HG02588 (cell line): ENCODE measurements around the gene CFAP90.
A peak's percentile ranks its signal among the peaks of the same experiment; 100 is the strongest.

ENCODE experiments used
- ATAC-seq: cut with Tn5 transposase; IDR thresholded peaks from one replicate; pipeline ENCODE4 v1.9.1; 2021; ENCODE audit warnings: mild to moderate bottlenecking, moderate library complexity; ENCODE audit not compliant: unreplicated experiment

CFAP90 gene

DNA sequence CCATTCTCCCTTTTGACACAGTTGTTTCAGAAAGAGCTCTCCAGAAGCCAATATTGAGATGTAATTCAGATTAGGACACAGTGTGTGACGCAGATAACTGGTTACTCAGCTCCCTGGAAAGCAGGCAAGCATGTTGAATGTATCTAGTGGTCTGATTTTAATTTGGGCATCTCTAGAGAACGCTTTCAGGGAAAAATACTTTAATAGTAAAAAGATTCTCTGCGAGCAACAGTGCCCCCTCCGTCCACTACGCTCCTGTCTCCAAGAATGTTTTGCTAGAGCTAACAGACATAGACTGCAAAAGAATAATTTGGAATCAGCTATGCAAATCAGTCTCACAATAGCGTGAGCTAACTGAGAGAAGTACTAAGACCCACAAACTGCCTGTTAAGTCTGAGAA lies 23.3 kb downstream of the CFAP90 start:
- no peak for ATAC-seq

DNA sequence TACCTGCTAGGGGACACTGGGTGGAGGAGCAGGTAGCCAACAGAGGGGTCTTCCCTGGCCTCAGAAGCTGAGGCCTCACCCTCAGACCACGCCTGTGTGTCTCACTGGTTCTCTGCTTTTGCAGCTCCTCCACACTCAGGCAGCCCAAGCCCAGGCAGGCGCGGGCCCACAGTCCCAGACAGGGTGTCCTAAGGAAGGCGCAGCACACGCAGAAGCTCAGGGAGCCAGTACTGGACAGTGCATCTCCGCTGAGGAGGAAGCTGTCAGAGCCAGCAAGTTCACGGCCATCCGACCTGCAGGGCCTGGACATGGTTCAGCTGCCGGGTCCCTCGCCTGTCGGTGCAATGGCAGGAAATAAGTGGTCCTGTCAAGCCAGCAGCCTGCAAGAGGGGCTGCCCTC lies 25.3 kb downstream of the CFAP90 start:
- ATAC-seq, result no peak

GRCh38 chr5:7824995-7825394 lies 25.9 kb downstream of the CFAP90 start:
- no peak for ATAC-seq

DNA sequence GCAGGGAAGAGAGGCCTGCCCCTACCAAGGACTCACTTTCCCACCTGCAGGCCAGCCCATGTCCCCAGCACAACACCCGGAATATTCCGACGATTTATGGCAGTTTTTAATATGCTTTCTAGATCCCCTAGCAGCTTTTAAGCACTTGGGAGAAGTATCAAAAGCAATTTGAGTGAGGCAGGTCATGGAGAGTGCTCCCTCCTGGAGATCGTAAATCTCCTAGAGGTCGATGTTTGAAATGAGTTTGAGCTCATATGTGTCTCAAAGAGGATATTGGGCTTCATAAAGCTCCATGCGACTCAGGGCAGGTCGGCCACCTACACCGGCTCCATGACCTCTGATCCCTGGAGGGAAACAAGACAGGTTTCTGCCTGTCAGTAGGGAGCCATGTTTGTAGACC lies 27.3 kb downstream of the CFAP90 start:
- ATAC-seq, result no peak

GRCh38 chr5:7822449-7822848 lies 28.5 kb downstream of the CFAP90 start:
- ATAC-seq, result no peak

DNA sequence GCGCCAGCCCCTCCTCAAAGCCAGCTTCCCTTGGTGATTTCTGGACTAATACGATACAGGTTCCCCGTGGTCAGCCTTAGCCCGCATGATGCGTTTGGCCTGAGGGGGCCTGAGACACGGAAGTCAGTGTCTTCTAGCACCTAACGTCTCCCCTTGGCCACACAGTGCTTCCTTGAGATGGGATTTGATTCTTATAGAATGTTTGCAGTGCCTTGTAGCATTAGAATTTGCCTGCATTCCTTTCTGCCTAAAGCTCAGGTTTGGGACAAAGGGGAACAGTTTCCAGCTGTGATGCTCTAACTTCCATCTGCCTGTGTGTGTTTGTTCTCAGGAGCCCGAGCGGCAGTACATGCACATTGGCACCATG lies 34.4 kb downstream of the CFAP90 start:
- peak; percentile 25 for ATAC-seq

- peak; percentile 92 for ATAC-seq
Observed at GRCh38 chr5:7815892-7816534, 34.9 kb downstream of the CFAP90 start.

GRCh38 chr5:7814816-7815215 lies 36.1 kb downstream of the CFAP90 start:
- ATAC-seq, result no peak

DNA sequence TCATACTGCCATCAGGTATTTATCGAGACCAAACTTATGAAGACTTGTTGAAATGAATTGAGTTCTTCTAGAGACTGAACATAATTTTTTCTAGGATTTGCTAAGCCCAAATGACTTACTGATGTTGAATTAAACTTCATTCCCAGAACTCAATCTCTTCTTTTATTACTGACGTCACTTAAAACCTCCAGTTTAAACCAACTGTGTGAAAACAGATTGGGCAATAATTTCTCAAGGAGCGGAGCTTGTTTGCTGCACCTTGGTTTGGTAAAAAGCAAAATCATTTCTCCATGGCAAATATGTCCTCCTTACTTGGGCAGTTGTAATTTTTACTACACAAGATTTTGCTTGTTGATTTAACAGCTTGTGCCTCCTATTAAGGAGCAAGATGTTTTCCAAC lies 37.4 kb downstream of the CFAP90 start:
- no peak for ATAC-seq

DNA sequence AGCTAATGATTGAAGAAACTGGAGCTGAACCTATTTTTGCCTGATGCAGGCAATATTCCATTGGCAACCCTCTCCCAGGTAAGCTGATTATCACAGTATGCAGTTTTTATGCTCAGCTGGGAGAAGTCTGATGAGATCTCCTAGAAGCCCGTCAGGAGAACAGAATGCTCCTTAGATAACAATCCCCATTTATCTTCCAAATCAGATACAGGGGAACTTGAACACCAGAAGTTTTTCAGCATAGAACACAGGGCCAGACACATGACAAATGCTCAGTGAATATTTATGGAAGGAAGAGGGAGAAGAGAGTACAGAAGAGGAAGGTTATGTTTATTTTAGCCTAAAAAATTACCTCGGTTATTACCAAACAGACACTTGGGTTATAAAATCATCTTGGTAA lies 37.9 kb downstream of the CFAP90 start:
- ATAC-seq, result no peak

DNA sequence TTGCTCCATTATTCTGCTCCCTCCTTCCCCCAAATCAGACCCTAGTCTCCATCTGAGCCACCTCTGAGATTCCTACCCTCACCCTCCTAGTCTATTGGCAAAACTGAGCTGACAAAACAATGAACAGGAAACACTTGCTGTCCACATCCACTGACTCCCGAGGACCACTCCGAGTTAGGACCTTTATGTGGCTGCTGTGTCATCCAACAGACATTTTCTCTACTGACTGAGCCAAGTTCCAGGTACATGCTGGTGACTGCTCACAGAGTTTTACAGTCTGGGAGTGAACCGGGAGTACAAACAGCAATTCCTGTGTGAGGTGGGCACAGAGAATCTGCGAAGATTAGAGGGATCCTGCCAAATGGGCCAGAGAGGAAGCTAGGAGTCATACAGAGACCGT lies 39.2 kb downstream of the CFAP90 start:
- no peak for ATAC-seq

- no peak for ATAC-seq
Observed at GRCh38 chr5:7808998-7809397, 41.9 kb downstream of the CFAP90 start.

DNA sequence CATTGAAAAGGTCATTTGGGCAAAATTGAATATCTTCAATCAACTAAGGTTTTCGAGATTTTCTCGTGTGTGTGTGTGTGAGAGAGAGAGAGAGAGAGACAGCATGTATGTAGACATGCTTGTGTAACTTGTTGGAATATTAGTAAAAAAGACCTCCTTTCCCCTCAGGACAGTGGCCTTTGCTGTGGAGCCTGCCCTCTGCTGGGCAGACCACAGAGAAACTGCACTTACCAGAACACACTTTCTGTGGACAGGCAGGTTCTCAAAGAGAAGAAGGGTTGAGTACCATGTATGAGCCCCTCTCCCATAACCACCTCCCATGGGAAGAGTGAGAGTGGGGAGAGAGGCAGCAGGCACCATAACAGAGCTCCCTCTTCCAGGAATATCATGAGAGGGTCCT lies 45.6 kb downstream of the CFAP90 start:
- ATAC-seq, result no peak

GRCh38 chr5:7803937-7804336 lies 47.0 kb downstream of the CFAP90 start:
- no peak for ATAC-seq

DNA sequence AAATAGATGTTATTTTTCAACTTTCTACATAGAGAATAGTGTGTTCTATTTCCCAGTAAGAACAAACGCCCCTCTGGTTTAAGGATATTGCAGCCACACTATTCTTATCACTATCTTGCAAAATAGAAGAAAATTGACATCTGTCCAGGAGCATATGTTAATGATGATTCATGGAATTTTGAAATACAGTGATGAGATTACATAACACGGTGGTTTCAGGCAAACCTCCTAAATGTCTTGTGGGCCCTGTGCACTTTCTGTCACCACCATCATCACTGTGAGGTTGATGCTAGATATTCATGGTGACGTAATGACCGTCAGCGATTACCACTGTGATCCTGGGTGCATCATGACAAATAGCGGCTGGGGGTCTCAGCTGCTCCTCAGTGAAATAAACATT lies 48.1 kb downstream of the CFAP90 start:
- no peak for ATAC-seq

- no peak for ATAC-seq
Observed at GRCh38 chr5:7801891-7802614, 48.9 kb downstream of the CFAP90 start.

- no peak for ATAC-seq
Observed at GRCh38 chr5:7795306-7795705, 55.6 kb downstream of the CFAP90 start.

DNA sequence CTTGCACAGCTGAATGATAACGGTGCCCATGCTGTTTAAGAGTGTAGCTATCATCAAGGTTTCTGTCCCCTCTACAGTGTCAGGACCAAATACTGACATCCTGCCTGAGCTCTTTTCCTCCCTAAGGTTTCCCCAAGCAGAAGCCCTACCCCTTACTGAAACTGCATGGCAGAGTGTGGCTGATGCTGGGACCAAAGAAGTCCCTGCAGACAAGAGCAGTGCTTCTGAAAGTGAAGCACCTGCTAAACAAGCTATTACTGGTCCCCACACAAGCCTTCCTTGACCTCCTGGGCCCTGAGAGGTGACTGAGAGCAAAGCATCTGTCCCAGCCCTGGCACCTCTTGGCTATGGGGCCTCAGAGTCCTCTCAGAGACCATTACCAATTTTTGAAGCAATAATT lies 56.1 kb downstream of the CFAP90 start:
- peak; percentile 32 for ATAC-seq

DNA sequence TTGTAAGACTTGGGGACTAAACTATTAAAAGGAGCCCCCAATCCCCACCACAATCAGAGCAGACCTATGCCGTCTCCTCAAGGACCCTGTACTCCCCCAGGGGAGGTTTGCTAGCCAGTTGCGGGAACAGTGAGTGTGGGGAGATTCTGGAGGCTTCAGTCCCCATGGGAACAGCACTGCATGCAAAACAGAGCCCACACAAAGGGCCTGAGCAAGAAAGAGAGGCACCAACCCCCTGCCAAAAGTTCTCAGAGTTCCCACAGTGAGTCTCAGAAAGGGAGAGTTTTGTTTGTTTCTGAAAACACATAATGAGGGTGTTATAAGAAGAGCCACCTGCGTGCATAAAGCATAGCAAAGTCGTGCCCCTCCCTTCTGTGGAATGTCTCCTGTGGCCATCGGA lies 56.6 kb downstream of the CFAP90 start:
- peak; percentile 87 for ATAC-seq

- ATAC-seq, result peak; percentile 19
Observed at GRCh38 chr5:7793895-7794294, 57.0 kb downstream of the CFAP90 start.

DNA sequence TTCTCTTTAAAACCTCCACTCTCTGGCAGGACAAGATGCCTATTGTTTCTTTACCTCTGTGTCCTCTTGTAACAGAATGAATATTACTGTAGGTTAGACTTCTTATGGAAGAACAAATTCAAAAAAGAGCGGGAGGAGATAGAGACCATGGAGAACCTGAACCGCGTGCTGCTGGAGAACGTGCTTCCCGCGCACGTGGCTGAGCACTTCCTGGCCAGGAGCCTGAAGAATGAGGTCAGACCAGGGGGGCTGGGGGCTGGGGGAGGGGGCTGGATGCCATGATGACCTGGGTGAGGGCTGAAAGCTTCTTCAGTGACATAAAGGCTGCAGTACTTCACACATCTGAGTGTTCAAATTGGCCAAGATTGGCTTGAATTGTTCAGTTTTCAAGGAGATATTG lies 61.4 kb downstream of the CFAP90 start:
- ATAC-seq, result no peak

GRCh38 chr5:7787770-7788169 lies 63.2 kb downstream of the CFAP90 start:
- no peak for ATAC-seq
